ENCODE measurements around the gene ADGRA1. TPM values are rescaled to one million over a fixed set of nuclear protein-coding genes. Genes with fewer than 3 reads are reported as not detected.

ADGRA1 gene
- total RNA-seq, 2 donors from 2014 or later = 0.14 to 0.23 TPM

DNA sequence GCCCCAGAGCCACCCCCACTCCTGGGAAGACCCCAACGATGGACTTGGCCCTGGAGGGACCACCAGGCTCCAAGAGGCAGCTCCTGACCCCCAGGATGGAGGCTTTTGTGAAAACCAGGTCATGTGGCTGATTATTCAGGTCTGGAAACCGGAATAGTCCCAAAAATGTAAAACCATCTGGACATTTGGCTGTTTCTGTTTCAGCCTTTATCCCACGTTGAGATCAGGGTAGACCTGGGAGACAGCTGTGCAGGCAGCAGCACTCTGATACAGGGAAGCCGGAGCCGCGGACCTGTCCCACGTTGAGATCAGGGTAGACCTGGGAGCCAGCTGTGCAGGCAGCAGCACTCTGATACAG is 7.1 kb upstream of the ADGRA1 start:
- Histone ChIP-seq H3K4me1 (replicated peaks) (no peaks in the 10 kb centered on the region), H3K27me3 (replicated peaks; ENCODE audit: insufficient read depth) (peaks cover 20% of the 10 kb centered on the region), H3K36me3 (no peaks in the 10 kb centered on the region), H3K9me3 (no peaks in the 10 kb centered on the region), H3K27ac (no peak overlapping the region), H3K4me3 (no peak overlapping the region)
- intact Hi-C loops (cut with DNase I) = no loop called here
- DNase-seq (ENCODE audit: low spot score) = no peak
- TF ChIP-seq POLR2AphosphoS5 (IDR thresholded peaks at IDR 0.05) (no peak), POLR2A (IDR thresholded peaks at IDR 0.05) (no peak)
- TF ChIP-seq, protein P1, sequence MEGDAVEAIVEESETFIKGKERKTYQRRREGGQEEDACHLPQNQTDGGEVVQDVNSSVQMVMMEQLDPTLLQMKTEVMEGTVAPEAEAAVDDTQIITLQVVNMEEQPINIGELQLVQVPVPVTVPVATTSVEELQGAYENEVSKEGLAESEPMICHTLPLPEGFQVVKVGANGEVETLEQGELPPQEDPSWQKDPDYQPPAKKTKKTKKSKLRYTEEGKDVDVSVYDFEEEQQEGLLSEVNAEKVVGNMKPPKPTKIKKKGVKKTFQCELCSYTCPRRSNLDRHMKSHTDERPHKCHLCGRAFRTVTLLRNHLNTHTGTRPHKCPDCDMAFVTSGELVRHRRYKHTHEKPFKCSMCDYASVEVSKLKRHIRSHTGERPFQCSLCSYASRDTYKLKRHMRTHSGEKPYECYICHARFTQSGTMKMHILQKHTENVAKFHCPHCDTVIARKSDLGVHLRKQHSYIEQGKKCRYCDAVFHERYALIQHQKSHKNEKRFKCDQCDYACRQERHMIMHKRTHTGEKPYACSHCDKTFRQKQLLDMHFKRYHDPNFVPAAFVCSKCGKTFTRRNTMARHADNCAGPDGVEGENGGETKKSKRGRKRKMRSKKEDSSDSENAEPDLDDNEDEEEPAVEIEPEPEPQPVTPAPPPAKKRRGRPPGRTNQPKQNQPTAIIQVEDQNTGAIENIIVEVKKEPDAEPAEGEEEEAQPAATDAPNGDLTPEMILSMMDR (IDR thresholded peaks at IDR 0.05) = no peak
- 67% methylated on average over 7 of the region's 7 CpGs for WGBS

DNA sequence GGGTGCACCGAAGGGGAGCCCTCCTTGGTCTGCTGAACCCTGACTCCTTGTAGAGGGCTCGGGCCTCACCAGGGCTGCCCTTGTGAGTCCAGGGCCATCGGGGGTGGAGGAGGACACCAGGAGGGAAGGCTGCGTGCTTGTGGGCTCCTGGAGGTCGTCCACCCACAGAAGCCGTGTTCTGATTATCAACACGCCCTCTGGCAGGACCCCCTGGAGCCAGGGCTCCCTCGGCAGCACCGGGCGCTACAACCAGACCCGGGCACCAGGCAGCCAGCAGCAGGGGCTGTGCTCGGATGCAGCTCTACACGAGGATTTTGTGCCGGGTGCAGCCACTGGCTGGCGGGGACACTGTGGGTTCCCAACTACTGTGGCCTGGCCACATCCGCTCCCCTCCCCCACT is 6.1 kb upstream of the ADGRA1 start:
- WGBS = 90% methylated on average over 16 of the region's 16 CpGs
- H3K4me1 ChIP-seq (replicated peaks) = no peaks in the 10 kb centered on the region
- DNase-seq (ENCODE audit: low spot score) = no peak
- H3K27ac ChIP-seq = no peak overlapping the region
- intact Hi-C loops (cut with DNase I) = no loop called here
- TF ChIP-seq POLR2A (IDR thresholded peaks at IDR 0.05) (no peak), POLR2AphosphoS5 (IDR thresholded peaks at IDR 0.05) (no peak)
- TF ChIP-seq, protein P1 (IDR thresholded peaks at IDR 0.05) = no peak
- H3K27me3 ChIP-seq (replicated peaks; ENCODE audit: insufficient read depth) = peaks cover 23% of the 10 kb centered on the region
- H3K9me3 ChIP-seq = no peaks in the 10 kb centered on the region
- H3K4me3 ChIP-seq = no peak overlapping the region
- no peaks in the 10 kb centered on the region for H3K36me3 ChIP-seq

DNA sequence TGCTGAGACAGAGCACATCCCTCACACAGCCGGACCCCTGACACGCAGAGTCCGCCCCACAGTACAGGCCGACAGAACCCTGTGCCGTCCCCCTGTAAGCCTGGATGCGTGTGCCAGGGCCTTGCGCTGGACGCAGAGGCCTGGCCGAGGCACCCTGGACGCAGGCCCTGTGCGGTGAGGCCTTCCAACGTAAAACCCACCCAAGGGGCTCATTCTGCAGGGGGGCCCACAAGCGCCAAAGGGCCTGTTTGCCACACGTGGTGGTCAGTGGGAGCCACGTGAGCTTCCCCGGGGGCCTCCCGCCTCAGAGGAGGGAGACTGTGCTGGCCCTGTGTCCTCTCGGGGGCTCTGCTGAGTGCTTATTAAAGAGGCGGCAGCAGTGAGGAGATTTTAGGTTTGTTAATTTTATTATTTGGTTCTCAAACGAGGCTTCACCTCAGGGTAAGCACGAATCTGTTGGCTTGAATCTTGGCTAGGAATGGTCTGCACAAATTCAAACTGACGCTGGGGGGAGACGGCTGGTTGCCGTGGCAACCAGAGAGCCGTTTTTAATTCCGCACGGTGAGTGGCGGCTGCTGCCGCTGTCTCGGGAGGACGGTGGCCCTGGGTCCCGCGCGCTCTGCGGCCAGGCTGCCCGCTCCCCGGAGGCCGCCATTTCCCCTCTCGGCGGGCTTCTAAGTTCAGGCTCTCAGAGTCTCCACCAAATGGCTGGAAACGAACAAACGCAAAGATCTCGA is 4.9 kb upstream of the ADGRA1 start:
- H3K27ac ChIP-seq = no peak overlapping the region
- peaks cover 28% of the 10 kb centered on the region for H3K27me3 ChIP-seq (replicated peaks; ENCODE audit: insufficient read depth)
- H3K4me3 ChIP-seq = no peak overlapping the region
- intact Hi-C loops (cut with DNase I) = no loop called here
- H3K4me1 ChIP-seq (replicated peaks) = no peaks in the 10 kb centered on the region
- H3K36me3 ChIP-seq = no peaks in the 10 kb centered on the region
- 63% methylated on average over 40 of the region's 43 CpGs for WGBS
- H3K9me3 ChIP-seq = no peaks in the 10 kb centered on the region
- DNase-seq (ENCODE audit: low spot score) = no peak
- TF ChIP-seq POLR2AphosphoS5 (IDR thresholded peaks at IDR 0.05) (no peak), POLR2A (IDR thresholded peaks at IDR 0.05) (no peak)
- TF ChIP-seq, protein P1 (IDR thresholded peaks at IDR 0.05) = no peak

DNA sequence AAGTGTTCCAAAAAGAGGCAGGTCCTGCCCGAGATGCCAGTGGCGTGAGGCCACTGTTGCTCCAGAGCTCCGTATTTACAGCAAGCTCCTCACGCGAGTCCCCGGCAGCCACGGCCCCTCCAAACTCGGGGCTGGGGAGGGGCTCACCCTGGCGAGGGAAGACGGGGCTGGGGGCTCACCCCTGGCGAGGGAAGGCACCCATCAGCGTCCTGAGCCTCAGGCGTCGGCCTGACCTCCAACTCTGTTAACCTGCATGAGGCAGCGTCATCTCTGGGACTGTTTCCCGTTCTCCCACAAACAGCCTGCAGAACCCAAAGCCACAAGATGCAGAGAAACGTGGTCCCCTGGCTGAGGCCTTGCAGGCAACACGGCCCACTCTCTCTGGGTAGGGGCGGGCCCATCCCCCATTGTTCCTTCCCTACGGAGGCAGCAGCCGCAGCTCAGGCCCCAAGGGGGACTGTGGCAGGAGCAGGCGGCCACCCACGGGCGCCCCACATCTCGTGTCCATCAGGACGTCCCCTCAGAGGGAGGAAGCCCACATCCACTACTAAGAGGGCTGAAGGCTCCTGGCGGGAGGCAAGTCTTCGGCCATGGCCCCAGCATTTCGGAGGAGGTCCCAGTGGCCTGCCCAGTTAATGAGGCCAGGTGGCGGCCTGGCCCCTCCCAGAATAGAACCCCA is 4.2 kb upstream of the ADGRA1 start:
- WGBS = 73% methylated on average over 23 of the region's 30 CpGs
- H3K27me3 ChIP-seq (replicated peaks; ENCODE audit: insufficient read depth) = peaks cover 35% of the 10 kb centered on the region
- intact Hi-C loops (cut with DNase I) = no loop called here
- H3K9me3 ChIP-seq = no peaks in the 10 kb centered on the region
- H3K4me3 ChIP-seq = no peak overlapping the region
- no peaks in the 10 kb centered on the region for H3K36me3 ChIP-seq
- no peak for DNase-seq (ENCODE audit: low spot score)
- no peak overlapping the region for H3K27ac ChIP-seq
- TF ChIP-seq POLR2A (IDR thresholded peaks at IDR 0.05) (no peak), POLR2AphosphoS5 (IDR thresholded peaks at IDR 0.05) (no peak)
- no peaks in the 10 kb centered on the region for H3K4me1 ChIP-seq (replicated peaks)

DNA sequence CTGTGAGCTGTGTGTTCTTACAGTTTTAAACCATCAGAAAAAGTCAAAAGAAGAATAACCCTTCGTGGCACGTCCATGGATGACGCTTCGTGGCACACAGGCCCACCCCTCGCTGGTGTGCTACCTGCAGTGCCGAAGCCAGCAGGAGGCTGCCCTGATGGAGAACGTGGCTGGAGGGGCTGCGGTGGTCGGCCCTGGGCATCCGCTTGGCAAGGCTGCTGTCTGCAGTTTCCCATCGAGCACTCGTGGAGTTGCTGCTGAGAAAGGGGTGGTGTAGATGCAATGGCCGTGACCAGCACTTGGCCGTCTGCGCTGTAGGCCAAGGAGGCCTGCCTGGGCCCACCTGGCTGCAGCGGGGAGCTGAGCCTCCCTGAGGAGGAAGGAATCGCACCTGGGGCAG is 3.2 kb upstream of the ADGRA1 start:
- Histone ChIP-seq H3K9me3 (no peaks in the 10 kb centered on the region), H3K27ac (no peak overlapping the region), H3K27me3 (replicated peaks; ENCODE audit: insufficient read depth) (peaks cover 43% of the 10 kb centered on the region), H3K4me1 (replicated peaks) (no peaks in the 10 kb centered on the region), H3K36me3 (no peaks in the 10 kb centered on the region), H3K4me3 (no peak overlapping the region)
- no peak for TF ChIP-seq POLR2AphosphoS5 (IDR thresholded peaks at IDR 0.05)
- TF ChIP-seq POLR2A (IDR thresholded peaks at IDR 0.05) = no peak
- intact Hi-C loops (cut with DNase I) = no loop called here
- 91% methylated on average over 17 of the region's 17 CpGs for WGBS
- DNase-seq (ENCODE audit: low spot score) = no peak

Data from prostate gland (tissue), 2 donors.